T-helper 2 cell treated with Interferon-gamma antibody and Interleukin-4, amounts not matched to agents 5 μg/mL and 100 μg/mL, for 36 hours (primary cell): Measurements from ENCODE around the gene NSD2.
A peak's percentile ranks its signal among the peaks of the same experiment; 100 is the strongest.
"Not testable (repeated sequence)": the region's sequence is repeated elsewhere in the genome, so short reads cannot be mapped to it uniquely, and the experiment has no call there.

ENCODE experiments used
- DNase-seq: peaks from one replicate; pipeline ENCODE4 v3.0.0; 2021; ENCODE audit warnings: low spot score
- H3K27ac Mint-ChIP-seq: one replicate; pipeline ENCODE4 v1.8.0; 2021; ENCODE audit warnings: mild to moderate bottlenecking, mixed read lengths
- H3K27me3 Mint-ChIP-seq: one replicate; pipeline ENCODE4 v1.8.0; 2021; ENCODE audit warnings: low read depth, mixed read lengths
- H3K36me3 Mint-ChIP-seq: one replicate; pipeline ENCODE4 v1.8.0; 2021; ENCODE audit warnings: low read depth, mixed read lengths
- H3K4me1 Mint-ChIP-seq: one replicate; pipeline ENCODE4 v1.8.0; 2021; ENCODE audit warnings: low read depth, mixed read lengths
- H3K4me3 Mint-ChIP-seq: one replicate; pipeline ENCODE4 v1.8.0; 2022; ENCODE audit warnings: mild to moderate bottlenecking, moderate library complexity, mixed read lengths
- H3K9me3 Mint-ChIP-seq: one replicate; pipeline ENCODE4 v1.8.0; 2021; ENCODE audit warnings: mixed read lengths

Gene NSD2

GRCh38 chr4:2008921-2009650 lies 137.9 kb downstream of the NSD2 start, which contains the start of gene NELFA:
NELFA (minus strand) TSS chr4:2008974; CDS start chr4:2008959, 15 bp downstream.
- Mint-ChIP-seq H3K9me3 (no peaks in the 10 kb centered on the region), H3K36me3 (peaks cover 13% of the 10 kb centered on the region), H3K4me1 (peaks cover 28% of the 10 kb centered on the region), H3K4me3 (peak within 1 kb of the TSS; percentile 91), H3K27ac (peak within 1 kb of the TSS; percentile 91), H3K27me3 (peaks cover 12% of the 10 kb centered on the region)
- DNase-seq: peak; percentile 93

- peak overlapping the region; percentile 91 for H3K4me3 Mint-ChIP-seq
- peak; percentile 45 for DNase-seq
- peaks cover 28% of the 10 kb centered on the region for H3K4me1 Mint-ChIP-seq
Observed at GRCh38 chr4:2009651-2010233, 138.5 kb downstream of the NSD2 start.

GRCh38 chr4:2011583-2011982 lies 140.4 kb downstream of the NSD2 start:
- no peak overlapping the region for H3K27ac Mint-ChIP-seq
- DNase-seq: no peak
- H3K4me3 Mint-ChIP-seq: no peak overlapping the region
- peaks cover 21% of the 10 kb centered on the region for H3K27me3 Mint-ChIP-seq
- no peaks in the 10 kb centered on the region for H3K9me3 Mint-ChIP-seq
- H3K4me1 Mint-ChIP-seq: peaks cover 16% of the 10 kb centered on the region
- H3K36me3 Mint-ChIP-seq: peaks cover 2% of the 10 kb centered on the region

More at GRCh38 chr4:2009651-2010233, 138.5 kb downstream of the NSD2 start:
- H3K27ac Mint-ChIP-seq: peak overlapping the region; percentile 91
- H3K36me3 Mint-ChIP-seq: peaks cover 13% of the 10 kb centered on the region
- H3K9me3 Mint-ChIP-seq: no peaks in the 10 kb centered on the region
- H3K27me3 Mint-ChIP-seq: peaks cover 17% of the 10 kb centered on the region

GRCh38 chr4:2015008-2015407 lies 143.8 kb downstream of the NSD2 start:
- Mint-ChIP-seq H3K9me3 (no peaks in the 10 kb centered on the region), H3K27me3 (peaks cover 25% of the 10 kb centered on the region)
- no peak for DNase-seq

GRCh38 chr4:2021358-2022018 lies 150.3 kb downstream of the NSD2 start:
- not testable (repeated sequence) for DNase-seq, H3K36me3 Mint-ChIP-seq, H3K4me1 Mint-ChIP-seq, H3K4me3 Mint-ChIP-seq, H3K27ac Mint-ChIP-seq, H3K9me3 Mint-ChIP-seq
- H3K27me3 Mint-ChIP-seq: peaks cover 48% of the 10 kb centered on the region

More at GRCh38 chr4:2015008-2015407, 143.8 kb downstream of the NSD2 start:
- peaks cover 8% of the 10 kb centered on the region for H3K4me1 Mint-ChIP-seq
- H3K4me3 Mint-ChIP-seq: no peak overlapping the region
- no peak overlapping the region for H3K27ac Mint-ChIP-seq
- no peaks in the 10 kb centered on the region for H3K36me3 Mint-ChIP-seq

GRCh38 chr4:2024683-2025082 lies 153.5 kb downstream of the NSD2 start:
- peaks cover 66% of the 10 kb centered on the region for H3K27me3 Mint-ChIP-seq
- no peak overlapping the region for H3K27ac Mint-ChIP-seq
- no peak for DNase-seq
- H3K9me3 Mint-ChIP-seq: peaks cover 12% of the 10 kb centered on the region
- no peaks in the 10 kb centered on the region for H3K36me3 Mint-ChIP-seq
- no peak overlapping the region for H3K4me3 Mint-ChIP-seq
- H3K4me1 Mint-ChIP-seq: no peaks in the 10 kb centered on the region

GRCh38 chr4:2025817-2026216 lies 154.6 kb downstream of the NSD2 start:
- no peak for DNase-seq
- Mint-ChIP-seq H3K4me1 (no peaks in the 10 kb centered on the region), H3K36me3 (no peaks in the 10 kb centered on the region), H3K27me3 (peaks cover 64% of the 10 kb centered on the region), H3K4me3 (no peak overlapping the region), H3K9me3 (peaks cover 12% of the 10 kb centered on the region), H3K27ac (no peak overlapping the region)

- peaks cover 59% of the 10 kb centered on the region for H3K27me3 Mint-ChIP-seq
- peaks cover 12% of the 10 kb centered on the region for H3K9me3 Mint-ChIP-seq
- H3K4me1 Mint-ChIP-seq, H3K27ac Mint-ChIP-seq, H3K36me3 Mint-ChIP-seq, H3K4me3 Mint-ChIP-seq, DNase-seq: not testable (repeated sequence)
Observed at GRCh38 chr4:2027120-2027519, 155.9 kb downstream of the NSD2 start.

GRCh38 chr4:2031161-2031560 lies 160.0 kb downstream of the NSD2 start:
- peaks cover 63% of the 10 kb centered on the region for H3K27me3 Mint-ChIP-seq
- H3K4me1 Mint-ChIP-seq: not testable (repeated sequence)
- peaks cover 12% of the 10 kb centered on the region for H3K9me3 Mint-ChIP-seq

More at GRCh38 chr4:2031161-2031560, 160.0 kb downstream of the NSD2 start:
- not testable (repeated sequence) for DNase-seq, H3K4me3 Mint-ChIP-seq, H3K27ac Mint-ChIP-seq, H3K36me3 Mint-ChIP-seq
